HG03097 (cell line): ENCODE measurements around the gene DEXI.
"Not testable (repeated sequence)": the region's sequence is repeated elsewhere in the genome, so short reads cannot be mapped to it uniquely, and the experiment has no call there.

Source experiments
- ATAC-seq: cut with Tn5 transposase; IDR thresholded peaks from one replicate; pipeline ENCODE4 v1.9.1; 2021; ENCODE audit not compliant: unreplicated experiment, low FRiP score

Gene DEXI

GRCh38 chr16:10930755-10931093 lies 11.5 kb downstream of the DEXI start:
- no peak for ATAC-seq

- ATAC-seq, result no peak
These were observed 12.2 kb downstream of the DEXI start for GRCh38 chr16:10929853-10930754.

- not testable (repeated sequence) for ATAC-seq
These were observed 13.2 kb downstream of the DEXI start for GRCh38 chr16:10929097-10929496.

GRCh38 chr16:10927497-10928112 lies 14.7 kb downstream of the DEXI start:
- ATAC-seq, result no peak

GRCh38 chr16:10926867-10927266 lies 15.4 kb downstream of the DEXI start:
- ATAC-seq, result no peak

- no peak for ATAC-seq
These were observed 16.2 kb downstream of the DEXI start for GRCh38 chr16:10926094-10926493.

- not testable (repeated sequence) for ATAC-seq
These were observed 17.0 kb downstream of the DEXI start for GRCh38 chr16:10925285-10925684.

- no peak for ATAC-seq
These were observed 18.5 kb downstream of the DEXI start for GRCh38 chr16:10923650-10924214.

- no peak for ATAC-seq
These were observed 19.1 kb downstream of the DEXI start for GRCh38 chr16:10923146-10923649.

GRCh38 chr16:10922328-10923145 lies 19.7 kb downstream of the DEXI start:
- ATAC-seq, result no peak

- no peak for ATAC-seq
These were observed 20.5 kb downstream of the DEXI start for GRCh38 chr16:10921536-10922327.

GRCh38 chr16:10920726-10921427 lies 21.4 kb downstream of the DEXI start:
- no peak for ATAC-seq

- ATAC-seq, result no peak
These were observed 23.3 kb downstream of the DEXI start for GRCh38 chr16:10919003-10919351.

- no peak for ATAC-seq
These were observed 23.8 kb downstream of the DEXI start for GRCh38 chr16:10918294-10919002.

GRCh38 chr16:10916534-10916933 lies 25.7 kb downstream of the DEXI start:
- ATAC-seq, result no peak

- no peak for ATAC-seq
These were observed 31.0 kb downstream of the DEXI start for GRCh38 chr16:10911267-10911666.

- ATAC-seq, result no peak
These were observed 34.6 kb downstream of the DEXI start for GRCh38 chr16:10907757-10908045.

GRCh38 chr16:10906914-10907756 lies 35.1 kb downstream of the DEXI start:
- ATAC-seq, result no peak
